Measurements from ENCODE around the gene CSGALNACT2. TPM values are rescaled to one million over a fixed set of nuclear protein-coding genes. Genes with fewer than 3 reads are reported as not detected.
A peak's percentile ranks its signal among the peaks of the same experiment; 100 is the strongest.

The CSGALNACT2 gene
- total and polyA plus RNA-seq, 2 donors, result 16.1 to 21.2 TPM

DNA sequence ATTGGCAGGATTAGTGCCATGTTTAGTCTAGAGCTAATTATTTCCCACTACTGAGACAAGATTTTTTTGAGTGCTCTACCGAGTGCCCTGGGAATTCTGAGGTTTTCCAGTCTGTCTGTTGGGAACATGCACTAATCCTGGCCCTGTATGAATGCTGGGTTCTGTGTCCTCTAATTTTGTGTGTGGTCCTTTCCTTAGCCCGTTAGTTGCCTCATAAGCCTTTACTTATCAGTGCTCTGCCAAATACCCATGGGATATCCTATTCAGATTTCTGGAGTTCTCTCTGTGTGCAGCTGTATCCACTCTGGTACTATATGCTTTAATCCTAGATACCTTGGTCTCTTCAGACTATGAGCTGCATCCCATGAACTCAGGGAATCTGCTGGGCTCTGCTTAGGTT is 13.1 kb downstream of the CSGALNACT2 start:
- H3K27me3 ChIP-seq (ENCODE audit: control insufficient read depth in 2 of 2, insufficient read depth in 1 of 2, low read length in 1 of 2), result no peaks in the 10 kb centered on the region
- H3K4me3 ChIP-seq (ENCODE audit: low read length in 2 of 2), result no peak overlapping the region
- no peak overlapping the region for H3K27ac ChIP-seq (ENCODE audit: low read depth in 1 of 2, low read length in 1 of 2)
- DNase-seq (ENCODE audit: low read depth in 6 of 9, low spot score in 9 of 9), result no peak
- H3K9me3 ChIP-seq (ENCODE audit: control insufficient read depth in 2 of 2, insufficient read depth in 1 of 2, low read length in 1 of 2), result peaks cover 0 to 4% of the 10 kb centered on the region in 2 donors
- H3K36me3 ChIP-seq (ENCODE audit: control insufficient read depth in 2 of 2, insufficient read depth in 2 of 2, low read length in 1 of 2), result no peaks in the 10 kb centered on the region
- 95% methylated on average over 2 of the region's 2 CpGs for WGBS
- peaks cover 0 to 2% of the 10 kb centered on the region in 2 donors for H3K4me1 ChIP-seq (ENCODE audit: control insufficient read depth in 2 of 2, insufficient read depth in 2 of 2, low read length in 2 of 2)

DNA sequence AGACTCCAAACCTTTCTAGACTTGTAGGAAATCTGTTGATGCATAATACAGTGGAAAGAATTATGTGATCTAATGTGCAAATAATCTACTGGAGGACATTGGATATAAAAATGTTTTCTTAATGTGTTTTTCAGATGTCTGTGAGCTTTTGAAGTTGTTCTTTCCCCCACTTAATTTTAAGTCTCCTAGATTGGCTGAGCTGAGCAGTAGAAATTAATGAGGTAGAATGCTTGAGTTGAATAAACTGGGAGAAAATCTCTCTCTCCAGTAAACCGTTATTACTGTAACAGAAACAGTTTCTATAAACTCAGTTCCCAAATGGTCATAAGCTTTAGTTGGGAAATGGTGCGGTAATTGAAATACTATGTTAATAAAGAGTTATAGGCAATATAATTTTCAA is 15.7 kb downstream of the CSGALNACT2 start:
- whole genome bisulfite sequencing, result 95% methylated on average over 2 of the region's 2 CpGs
- H3K27ac ChIP-seq (ENCODE audit: low read depth in 1 of 2, low read length in 1 of 2), result no peak overlapping the region
- peaks cover 2 to 7% of the 10 kb centered on the region in 2 donors for H3K4me1 ChIP-seq (ENCODE audit: control insufficient read depth in 2 of 2, insufficient read depth in 2 of 2, low read length in 2 of 2)
- peaks cover 0 to 3% of the 10 kb centered on the region in 2 donors for H3K9me3 ChIP-seq (ENCODE audit: control insufficient read depth in 2 of 2, insufficient read depth in 1 of 2, low read length in 1 of 2)
- H3K27me3 ChIP-seq (ENCODE audit: control insufficient read depth in 2 of 2, insufficient read depth in 1 of 2, low read length in 1 of 2), result no peaks in the 10 kb centered on the region
- H3K4me3 ChIP-seq (ENCODE audit: low read length in 2 of 2), result no peak overlapping the region
- H3K36me3 ChIP-seq (ENCODE audit: control insufficient read depth in 2 of 2, insufficient read depth in 2 of 2, low read length in 1 of 2), result no peaks in the 10 kb centered on the region
- DNase-seq (ENCODE audit: low read depth in 6 of 9, low spot score in 9 of 9), result no peak

- H3K36me3 ChIP-seq (ENCODE audit: control insufficient read depth in 2 of 2, insufficient read depth in 2 of 2, low read length in 1 of 2), result peaks cover 0 to 3% of the 10 kb centered on the region in 2 donors
- no peak overlapping the region for H3K27ac ChIP-seq (ENCODE audit: low read depth in 1 of 2, low read length in 1 of 2)
- no peaks in the 10 kb centered on the region for H3K27me3 ChIP-seq (ENCODE audit: control insufficient read depth in 2 of 2, insufficient read depth in 1 of 2, low read length in 1 of 2)
- H3K9me3 ChIP-seq (ENCODE audit: control insufficient read depth in 2 of 2, insufficient read depth in 1 of 2, low read length in 1 of 2), result no peaks in the 10 kb centered on the region
- H3K4me1 ChIP-seq (ENCODE audit: control insufficient read depth in 2 of 2, insufficient read depth in 2 of 2, low read length in 2 of 2), result peaks cover 2 to 7% of the 10 kb centered on the region in 2 donors
- 97% methylated on average over 2 of the region's 2 CpGs for WGBS
- H3K4me3 ChIP-seq (ENCODE audit: low read length in 2 of 2), result no peak overlapping the region
- DNase-seq (ENCODE audit: low read depth in 6 of 9, low spot score in 9 of 9), result no peak
Observed at GRCh38 chr10:43155221-43155620, 17.0 kb downstream of the CSGALNACT2 start.

DNA sequence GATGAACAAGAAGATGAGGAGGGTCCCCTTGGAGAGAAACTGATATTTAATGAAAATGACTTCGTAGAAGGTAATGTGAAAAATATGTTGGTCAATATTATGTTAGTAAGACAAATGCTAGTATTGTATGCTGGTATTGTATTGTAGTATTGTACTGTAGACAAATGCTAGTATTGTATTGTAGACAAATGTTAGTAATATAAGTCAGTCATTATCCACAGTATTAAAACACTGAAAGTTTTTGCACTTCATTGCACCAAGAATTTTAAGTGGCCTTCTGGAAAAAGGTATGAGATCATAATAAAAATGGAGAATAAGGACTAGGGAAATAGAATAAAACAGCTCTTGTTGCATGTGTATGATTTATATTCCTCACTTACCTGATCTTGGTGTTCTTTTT is 17.5 kb downstream of the CSGALNACT2 start:
- no peak overlapping the region for H3K27ac ChIP-seq (ENCODE audit: low read depth in 1 of 2, low read length in 1 of 2)
- H3K4me3 ChIP-seq (ENCODE audit: low read length in 2 of 2), result no peak overlapping the region
- WGBS, result 100% methylated on average over 1 of the region's 1 CpG
- no peak for DNase-seq (ENCODE audit: low read depth in 6 of 9, low spot score in 9 of 9)
- H3K27me3 ChIP-seq (ENCODE audit: control insufficient read depth in 2 of 2, insufficient read depth in 1 of 2, low read length in 1 of 2), result no peaks in the 10 kb centered on the region
- H3K9me3 ChIP-seq (ENCODE audit: control insufficient read depth in 2 of 2, insufficient read depth in 1 of 2, low read length in 1 of 2), result no peaks in the 10 kb centered on the region
- H3K36me3 ChIP-seq (ENCODE audit: control insufficient read depth in 2 of 2, insufficient read depth in 2 of 2, low read length in 1 of 2), result peaks cover 0 to 8% of the 10 kb centered on the region in 2 donors
- peaks cover 2 to 7% of the 10 kb centered on the region in 2 donors for H3K4me1 ChIP-seq (ENCODE audit: control insufficient read depth in 2 of 2, insufficient read depth in 2 of 2, low read length in 2 of 2)

- Histone ChIP-seq H3K27me3 (ENCODE audit: control insufficient read depth in 2 of 2, insufficient read depth in 1 of 2, low read length in 1 of 2) (no peaks in the 10 kb centered on the region), H3K36me3 (ENCODE audit: control insufficient read depth in 2 of 2, insufficient read depth in 2 of 2, low read length in 1 of 2) (peaks cover 5 to 15% of the 10 kb centered on the region in 2 donors), H3K4me3 (ENCODE audit: low read length in 2 of 2) (no peak overlapping the region), H3K27ac (ENCODE audit: low read depth in 1 of 2, low read length in 1 of 2) (no peak overlapping the region), H3K4me1 (ENCODE audit: control insufficient read depth in 2 of 2, insufficient read depth in 2 of 2, low read length in 2 of 2) (peaks cover 5% of the 10 kb centered on the region in 2 donors), H3K9me3 (ENCODE audit: control insufficient read depth in 2 of 2, insufficient read depth in 1 of 2, low read length in 1 of 2) (no peaks in the 10 kb centered on the region)
- DNase-seq (ENCODE audit: low read depth in 6 of 9, low spot score in 9 of 9), result no peak
- WGBS, result 88% methylated on average over 9 of the region's 9 CpGs
Observed at GRCh38 chr10:43156590-43157341, 18.5 kb downstream of the CSGALNACT2 start.

DNA sequence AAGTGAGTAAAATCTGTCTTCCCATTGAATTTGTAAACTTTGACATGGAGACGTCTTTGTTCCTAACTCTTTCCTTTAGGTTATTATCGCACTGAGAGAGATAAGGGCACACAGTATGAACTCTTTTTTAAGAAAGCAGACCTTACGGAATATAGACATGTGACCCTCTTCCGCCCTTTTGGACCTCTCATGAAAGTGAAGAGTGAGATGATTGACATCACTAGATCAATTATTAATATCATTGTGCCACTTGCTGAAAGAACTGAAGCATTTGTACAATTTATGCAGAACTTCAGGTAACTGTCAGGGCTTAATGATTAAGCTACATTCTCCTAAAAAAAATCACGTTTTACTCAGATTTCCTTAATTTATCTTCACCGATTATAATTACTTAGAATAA is 20.4 kb downstream of the CSGALNACT2 start:
- Histone ChIP-seq H3K36me3 (ENCODE audit: control insufficient read depth in 2 of 2, insufficient read depth in 2 of 2, low read length in 1 of 2) (peaks cover 13 to 32% of the 10 kb centered on the region in 2 donors), H3K4me1 (ENCODE audit: control insufficient read depth in 2 of 2, insufficient read depth in 2 of 2, low read length in 2 of 2) (peaks cover 10 to 12% of the 10 kb centered on the region in 2 donors), H3K4me3 (ENCODE audit: low read length in 2 of 2) (no peak overlapping the region), H3K9me3 (ENCODE audit: control insufficient read depth in 2 of 2, insufficient read depth in 1 of 2, low read length in 1 of 2) (no peaks in the 10 kb centered on the region), H3K27ac (ENCODE audit: low read depth in 1 of 2, low read length in 1 of 2) (no peak overlapping the region), H3K27me3 (ENCODE audit: control insufficient read depth in 2 of 2, insufficient read depth in 1 of 2, low read length in 1 of 2) (no peaks in the 10 kb centered on the region)
- WGBS, result 98% methylated on average over 6 of the region's 6 CpGs
- DNase-seq (ENCODE audit: low read depth in 6 of 9, low spot score in 9 of 9), result no peak

DNA sequence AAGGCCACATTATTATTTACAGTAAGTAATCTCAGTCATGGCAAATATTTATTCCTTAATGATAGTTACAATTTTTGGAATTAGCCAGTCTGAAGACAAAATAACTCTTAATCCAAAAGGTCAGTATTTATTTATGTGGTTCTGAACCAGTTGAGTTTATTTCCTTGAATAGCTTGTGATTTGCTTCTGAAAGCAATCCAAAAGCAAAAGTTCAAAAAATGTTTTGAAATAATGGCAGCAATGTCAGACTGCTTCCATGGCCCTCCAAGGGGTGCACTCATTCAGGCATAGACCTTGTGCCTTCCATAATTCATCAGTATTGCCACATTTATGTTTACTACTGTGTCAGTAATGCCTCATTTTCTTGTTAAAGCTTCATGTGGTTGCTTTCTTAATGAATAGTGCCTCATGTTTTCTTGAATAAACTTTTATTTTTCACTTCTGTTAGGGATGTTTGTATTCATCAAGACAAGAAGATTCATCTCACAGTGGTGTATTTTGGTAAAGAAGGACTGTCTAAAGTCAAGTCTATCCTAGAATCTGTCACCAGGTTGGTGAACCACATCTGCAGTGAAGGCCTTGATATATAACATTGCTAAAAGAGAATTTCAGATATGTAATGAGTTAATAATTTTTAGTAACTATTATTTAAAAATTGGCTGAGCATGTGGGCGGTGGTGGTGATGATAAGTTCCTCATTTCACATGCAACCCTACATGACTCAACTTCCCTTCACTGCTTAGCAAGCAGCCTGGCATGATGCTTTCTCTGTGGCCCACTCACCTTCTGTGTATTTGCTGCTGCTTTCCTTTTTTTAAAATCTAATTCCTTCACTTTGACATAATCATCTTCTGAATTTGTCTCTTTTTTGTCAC is 22.0 kb downstream of the CSGALNACT2 start:
- H3K9me3 ChIP-seq (ENCODE audit: control insufficient read depth in 2 of 2, insufficient read depth in 1 of 2, low read length in 1 of 2), result no peaks in the 10 kb centered on the region
- peaks cover 10 to 12% of the 10 kb centered on the region in 2 donors for H3K4me1 ChIP-seq (ENCODE audit: control insufficient read depth in 2 of 2, insufficient read depth in 2 of 2, low read length in 2 of 2)
- H3K27me3 ChIP-seq (ENCODE audit: control insufficient read depth in 2 of 2, insufficient read depth in 1 of 2, low read length in 1 of 2), result no peaks in the 10 kb centered on the region
- no peak overlapping the region for H3K27ac ChIP-seq (ENCODE audit: low read depth in 1 of 2, low read length in 1 of 2)
- no peak overlapping the region for H3K4me3 ChIP-seq (ENCODE audit: low read length in 2 of 2)
- DNase-seq (ENCODE audit: low read depth in 6 of 9, low spot score in 9 of 9), result no peak
- H3K36me3 ChIP-seq (ENCODE audit: control insufficient read depth in 2 of 2, insufficient read depth in 2 of 2, low read length in 1 of 2), result peaks cover 13 to 34% of the 10 kb centered on the region in 2 donors
- 90% methylated on average over 1 of the region's 1 CpG for WGBS

- 97% methylated on average over 2 of the region's 2 CpGs for WGBS
- H3K27me3 ChIP-seq (ENCODE audit: control insufficient read depth in 2 of 2, insufficient read depth in 1 of 2, low read length in 1 of 2), result no peaks in the 10 kb centered on the region
- no peak for DNase-seq (ENCODE audit: low read depth in 6 of 9, low spot score in 9 of 9)
- no peaks in the 10 kb centered on the region for H3K9me3 ChIP-seq (ENCODE audit: control insufficient read depth in 2 of 2, insufficient read depth in 1 of 2, low read length in 1 of 2)
- H3K27ac ChIP-seq (ENCODE audit: low read depth in 1 of 2, low read length in 1 of 2), result no peak overlapping the region
- peaks cover 10 to 12% of the 10 kb centered on the region in 2 donors for H3K4me1 ChIP-seq (ENCODE audit: control insufficient read depth in 2 of 2, insufficient read depth in 2 of 2, low read length in 2 of 2)
- peaks cover 13 to 34% of the 10 kb centered on the region in 2 donors for H3K36me3 ChIP-seq (ENCODE audit: control insufficient read depth in 2 of 2, insufficient read depth in 2 of 2, low read length in 1 of 2)
- H3K4me3 ChIP-seq (ENCODE audit: low read length in 2 of 2), result no peak overlapping the region
Observed at GRCh38 chr10:43160921-43161255, 22.6 kb downstream of the CSGALNACT2 start.

DNA sequence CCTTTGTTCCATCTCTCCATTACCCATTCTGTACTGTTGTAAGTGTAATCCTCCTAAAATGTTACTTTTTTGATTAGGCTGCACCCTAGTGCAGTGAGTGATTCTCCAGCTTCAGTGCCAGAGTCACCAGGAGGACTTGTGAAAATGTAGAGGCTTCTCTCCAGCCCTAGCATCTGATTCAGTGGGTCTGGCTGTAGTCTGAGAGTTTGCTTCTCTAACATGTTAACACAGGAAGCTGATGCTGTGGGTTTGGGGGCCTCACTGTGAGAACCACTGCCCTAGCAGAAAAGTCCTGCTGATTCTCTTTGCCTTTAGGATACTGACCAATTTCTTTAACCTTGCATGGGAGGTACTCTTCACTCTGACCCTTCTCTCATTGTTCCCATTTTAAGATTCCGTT is 24.4 kb downstream of the CSGALNACT2 start:
- peaks cover 7 to 9% of the 10 kb centered on the region in 2 donors for H3K4me1 ChIP-seq (ENCODE audit: control insufficient read depth in 2 of 2, insufficient read depth in 2 of 2, low read length in 2 of 2)
- no peak overlapping the region for H3K4me3 ChIP-seq (ENCODE audit: low read length in 2 of 2)
- peaks cover 16 to 34% of the 10 kb centered on the region in 2 donors for H3K36me3 ChIP-seq (ENCODE audit: control insufficient read depth in 2 of 2, insufficient read depth in 2 of 2, low read length in 1 of 2)
- no peaks in the 10 kb centered on the region for H3K9me3 ChIP-seq (ENCODE audit: control insufficient read depth in 2 of 2, insufficient read depth in 1 of 2, low read length in 1 of 2)
- H3K27me3 ChIP-seq (ENCODE audit: control insufficient read depth in 2 of 2, insufficient read depth in 1 of 2, low read length in 1 of 2), result no peaks in the 10 kb centered on the region
- DNase-seq (ENCODE audit: low read depth in 6 of 9, low spot score in 9 of 9), result peak in 2 of 9 donors; percentile 17 to 36
- peak overlapping the region in 1 of 2 donors; percentile 36 for H3K27ac ChIP-seq (ENCODE audit: low read depth in 1 of 2, low read length in 1 of 2)
- WGBS, result 93% methylated on average over 1 of the region's 1 CpG
